Muscle layer of duodenum (tissue), 2 donors: Measurements from ENCODE around the gene ICAM5.

ENCODE experiments used
- H3K27ac ChIP-seq: one replicate; pipeline ENCODE4 v1.7.0; 2013; ENCODE audit warnings: mild to moderate bottlenecking, low read length
- H3K27me3 ChIP-seq: one replicate; pipeline ENCODE4 v1.7.0; 2013; ENCODE audit warnings: low read depth, mild to moderate bottlenecking, control low read depth, low read length
- H3K36me3 ChIP-seq, 2 donors: one replicate each; pipeline ENCODE4 v1.7.0; 2013; ENCODE audit warnings: low read length in 2 of 2, control low read depth in 1 of 2, mild to moderate bottlenecking in 1 of 2; ENCODE audit not compliant: insufficient read depth in 2 of 2, control insufficient read depth in 1 of 2
- H3K4me1 ChIP-seq, 2 donors: one replicate each; pipeline ENCODE4 v1.7.0; 2013; ENCODE audit warnings: low read length in 2 of 2, mild to moderate bottlenecking in 2 of 2, control low read depth in 1 of 2, moderate library complexity in 1 of 2; ENCODE audit not compliant: insufficient read depth in 2 of 2, control insufficient read depth in 1 of 2
- H3K4me3 ChIP-seq, 2 donors: one replicate each; pipeline ENCODE4 v1.7.0; 2013; ENCODE audit warnings: low read length in 2 of 2, low read depth in 1 of 2, mild to moderate bottlenecking in 1 of 2
- H3K9me3 ChIP-seq, 2 donors: one replicate each; pipeline ENCODE4 v1.7.0; 2013; ENCODE audit warnings: low read length in 2 of 2, control low read depth in 1 of 2, mild to moderate bottlenecking in 1 of 2; ENCODE audit not compliant: control insufficient read depth in 1 of 2
- donor health status: healthy.

Gene ICAM5

GRCh38 chr19:10286803-10287737 lies 2.7 kb upstream of the ICAM5 start, which contains the start of gene ICAM4:
TSS of gene ICAM4 (plus strand) at chr19:10286955. CDS start at chr19:10287013, 58 bp downstream.
- Histone ChIP-seq H3K4me1 (peaks cover 5 to 60% of the 10 kb centered on the region in 2 donors), H3K27me3 (peaks cover 42% of the 10 kb centered on the region), H3K9me3 (no peaks in the 10 kb centered on the region), H3K4me3 (no peak within 1 kb of the TSS), H3K36me3 (peaks cover 17 to 29% of the 10 kb centered on the region in 2 donors), H3K27ac (no peak within 1 kb of the TSS)

- no peak overlapping the region for H3K27ac ChIP-seq
- H3K36me3 ChIP-seq = peaks cover 12 to 23% of the 10 kb centered on the region in 2 donors
- peaks cover 58% of the 10 kb centered on the region for H3K27me3 ChIP-seq
- H3K4me3 ChIP-seq = peak overlapping the region; percentile 16 to 60
- no peaks in the 10 kb centered on the region for H3K9me3 ChIP-seq
- H3K4me1 ChIP-seq = peaks cover 5 to 70% of the 10 kb centered on the region in 2 donors
These were observed 1.0 kb upstream of the ICAM5 start for GRCh38 chr19:10288662-10289166.

- H3K27me3 ChIP-seq = peaks cover 64% of the 10 kb centered on the region
- peak overlapping the region; percentile 16 to 60 for H3K4me3 ChIP-seq
- H3K4me1 ChIP-seq = peaks cover 5 to 70% of the 10 kb centered on the region in 2 donors
- no peak overlapping the region for H3K27ac ChIP-seq
- peaks cover 12 to 18% of the 10 kb centered on the region in 2 donors for H3K36me3 ChIP-seq
- H3K9me3 ChIP-seq = no peaks in the 10 kb centered on the region
These were observed 451 bp upstream of the ICAM5 start for GRCh38 chr19:10289167-10289835.

- Histone ChIP-seq H3K4me3 (peak overlapping the region in 1 of 2 donors; percentile 60), H3K27ac (no peak overlapping the region)
These were observed 664 bp downstream of the ICAM5 start for GRCh38 chr19:10290357-10290875.

GRCh38 chr19:10290876-10291553 lies 1.3 kb downstream of the ICAM5 start:
- H3K9me3 ChIP-seq = no peaks in the 10 kb centered on the region
- H3K36me3 ChIP-seq = peaks cover 0 to under 1% of the 10 kb centered on the region in 2 donors
- H3K27me3 ChIP-seq = peaks cover 81% of the 10 kb centered on the region
- H3K4me1 ChIP-seq = peaks cover 5 to 83% of the 10 kb centered on the region in 2 donors
- no peak overlapping the region for H3K27ac ChIP-seq
- peak overlapping the region; percentile 47 to 60 for H3K4me3 ChIP-seq

More at GRCh38 chr19:10290357-10290875, 664 bp downstream of the ICAM5 start:
- Histone ChIP-seq H3K9me3 (no peaks in the 10 kb centered on the region), H3K36me3 (peaks cover 4 to 6% of the 10 kb centered on the region in 2 donors), H3K27me3 (peaks cover 75% of the 10 kb centered on the region), H3K4me1 (peaks cover 5 to 79% of the 10 kb centered on the region in 2 donors)

GRCh38 chr19:10291554-10292205 lies 1.9 kb downstream of the ICAM5 start:
- Histone ChIP-seq H3K4me3 (peak overlapping the region; percentile 47 to 60), H3K9me3 (no peaks in the 10 kb centered on the region), H3K27me3 (peaks cover 83% of the 10 kb centered on the region), H3K36me3 (no peaks in the 10 kb centered on the region), H3K4me1 (peaks cover 5 to 80% of the 10 kb centered on the region in 2 donors), H3K27ac (no peak overlapping the region)

GRCh38 chr19:10292206-10292788 lies 2.5 kb downstream of the ICAM5 start:
- Histone ChIP-seq H3K4me3 (peak overlapping the region; percentile 47 to 60), H3K36me3 (no peaks in the 10 kb centered on the region), H3K9me3 (no peaks in the 10 kb centered on the region), H3K27me3 (peaks cover 83% of the 10 kb centered on the region), H3K4me1 (peaks cover 5 to 73% of the 10 kb centered on the region in 2 donors), H3K27ac (no peak overlapping the region)

- Histone ChIP-seq H3K27me3 (peaks cover 76% of the 10 kb centered on the region), H3K27ac (no peak overlapping the region), H3K4me1 (peaks cover 5 to 66% of the 10 kb centered on the region in 2 donors), H3K9me3 (no peaks in the 10 kb centered on the region), H3K4me3 (peak overlapping the region; percentile 21 to 60), H3K36me3 (no peaks in the 10 kb centered on the region)
These were observed 3.3 kb downstream of the ICAM5 start for GRCh38 chr19:10292789-10293636.

- Histone ChIP-seq H3K36me3 (no peaks in the 10 kb centered on the region), H3K27ac (no peak overlapping the region), H3K27me3 (peaks cover 71% of the 10 kb centered on the region), H3K4me1 (peaks cover 5 to 60% of the 10 kb centered on the region in 2 donors), H3K9me3 (no peaks in the 10 kb centered on the region), H3K4me3 (no peak overlapping the region)
These were observed 4.0 kb downstream of the ICAM5 start for GRCh38 chr19:10293637-10294367.
